ENCODE measurements around the gene RBKS.

The RBKS gene

DNA sequence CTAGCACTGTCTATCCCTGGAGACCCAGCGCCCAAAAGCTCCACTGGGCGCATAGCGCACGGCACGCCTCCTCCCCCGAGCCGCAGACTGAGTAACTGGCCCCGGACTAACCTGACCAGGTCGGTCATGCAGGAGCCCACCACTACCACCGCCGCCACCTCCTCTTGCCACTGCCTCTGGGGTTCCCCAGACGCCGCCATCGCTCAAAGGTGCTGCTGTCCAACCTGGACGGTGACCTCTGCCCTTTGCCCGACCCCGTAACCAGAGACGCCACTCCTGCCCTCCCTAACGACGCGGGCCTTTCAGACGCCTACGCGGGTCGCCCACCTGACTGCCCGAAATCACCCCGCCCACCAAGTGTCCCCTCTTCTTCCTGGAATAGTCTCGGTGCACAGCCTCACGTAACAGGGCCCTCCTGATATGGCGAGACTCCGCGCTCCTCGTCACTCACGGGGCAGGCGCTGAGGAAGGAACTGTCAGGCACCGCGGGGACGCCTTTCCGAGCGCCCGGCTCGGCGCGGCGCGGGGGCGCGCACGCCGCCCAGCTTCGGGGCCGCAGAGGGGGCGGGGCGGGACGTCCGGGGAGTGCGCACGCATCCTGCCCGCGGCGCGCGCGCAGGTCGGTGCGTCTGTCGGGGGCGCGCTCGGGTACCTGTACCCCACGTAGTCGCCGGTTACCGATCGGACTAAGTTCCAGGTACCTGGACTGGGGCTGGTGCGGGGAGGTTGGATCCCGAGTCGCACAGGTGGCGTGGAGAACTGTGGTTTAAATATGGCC is at the start of gene RBKS, which contains the start of gene BABAM2:
TSS of gene RBKS (minus strand) at position 242 of the 778 bp plus-strand sequence. CDS start at position 200, 42 bp downstream.
TSS of gene BABAM2 (plus strand) at position 584 of the 778 bp plus-strand sequence. CDS start 3,828 bp downstream, outside the sequence.
- DNase-seq, result peak; percentile 62

- DNase-seq, result no peak
Observed at GRCh38 chr2:27935026-27935425, 44.8 kb upstream of the RBKS start.

- no peak for DNase-seq
Observed at GRCh38 chr2:27932396-27932795, 42.2 kb upstream of the RBKS start.

DNA sequence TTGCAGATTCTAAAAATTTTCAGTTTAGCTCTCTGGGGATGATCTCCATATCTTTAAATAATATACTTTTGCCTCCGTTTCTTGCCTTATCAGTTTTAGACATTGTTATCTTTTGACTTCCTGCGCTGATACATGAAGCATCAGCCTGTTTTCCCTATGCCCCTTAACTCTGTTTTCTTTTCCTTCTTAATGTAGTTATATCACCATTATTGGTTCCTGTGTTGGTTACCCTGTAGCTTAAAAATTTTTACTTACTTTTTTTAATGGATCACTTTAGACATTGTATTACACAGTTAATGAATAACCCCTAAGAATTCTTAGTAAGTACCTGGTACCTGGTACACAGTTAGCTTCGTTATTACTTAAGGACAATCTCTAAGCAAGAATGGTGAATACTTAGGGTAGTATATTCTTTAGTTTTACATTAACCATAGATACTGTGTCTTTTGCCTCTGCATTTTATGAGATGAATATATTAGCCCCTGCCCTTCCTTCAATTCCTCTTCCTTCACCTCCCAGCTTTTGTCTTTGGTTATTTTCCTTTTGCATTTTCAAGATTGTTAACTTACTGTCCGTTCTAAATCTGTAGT is 41.3 kb upstream of the RBKS start:
- DNase-seq, result no peak

- no peak for DNase-seq
Observed at GRCh38 chr2:27929916-27930486, 39.8 kb upstream of the RBKS start.

DNA sequence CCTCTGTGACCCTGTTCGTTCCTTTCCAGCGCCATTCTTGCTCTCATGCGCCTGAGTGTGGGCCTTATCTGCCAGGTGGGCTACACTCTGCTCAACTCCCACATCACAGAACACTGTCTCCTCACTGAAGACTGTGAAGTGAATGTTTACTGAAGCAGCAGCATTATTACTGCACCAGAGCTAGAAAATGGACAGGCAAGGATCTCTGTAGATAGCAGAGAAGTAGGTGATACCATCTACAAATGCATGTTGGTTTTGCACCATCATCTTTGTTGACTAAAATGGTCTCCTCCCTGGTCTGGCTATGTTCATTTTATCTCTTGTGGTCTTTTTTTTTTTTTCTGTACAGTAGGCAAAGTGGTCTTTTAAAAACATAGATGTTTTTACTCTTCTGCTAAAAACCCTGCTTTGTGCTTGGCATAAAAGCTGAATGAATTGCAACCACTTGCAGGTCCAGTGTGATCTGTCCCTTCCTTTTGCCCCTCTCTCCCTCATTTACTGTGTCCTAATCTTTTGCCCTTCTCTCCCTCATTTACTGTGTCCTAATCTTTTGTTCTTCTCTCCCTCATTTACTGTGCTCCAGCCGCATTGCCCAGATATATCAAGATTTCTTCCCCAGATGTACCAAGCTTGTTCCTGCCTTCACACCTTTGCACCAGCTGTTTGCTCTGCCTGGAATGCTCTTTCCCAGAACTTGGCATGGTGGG is 35.7 kb upstream of the RBKS start:
- DNase-seq, result no peak

DNA sequence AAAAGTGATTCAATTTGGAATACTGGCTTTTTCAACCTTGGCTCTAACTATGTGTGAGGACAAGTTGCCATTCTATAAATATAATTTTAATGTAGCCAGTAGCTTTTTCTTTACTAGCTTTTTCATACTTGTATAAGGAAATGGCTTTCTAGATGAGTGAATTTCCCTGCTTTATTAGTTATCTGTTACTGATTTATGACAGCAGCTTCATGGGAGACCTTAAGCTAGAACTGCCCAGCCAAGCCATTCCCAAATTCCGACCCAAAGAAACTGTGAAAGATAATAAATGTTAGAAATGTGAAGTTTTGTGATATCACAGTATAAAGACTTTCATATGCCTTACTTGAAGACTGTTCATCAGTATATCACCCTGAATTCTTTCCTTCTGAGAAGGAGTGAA is 32.7 kb upstream of the RBKS start:
- DNase-seq, result no peak

GRCh38 chr2:27921880-27922547 is 31.8 kb upstream of the RBKS start:
- no peak for DNase-seq

DNA sequence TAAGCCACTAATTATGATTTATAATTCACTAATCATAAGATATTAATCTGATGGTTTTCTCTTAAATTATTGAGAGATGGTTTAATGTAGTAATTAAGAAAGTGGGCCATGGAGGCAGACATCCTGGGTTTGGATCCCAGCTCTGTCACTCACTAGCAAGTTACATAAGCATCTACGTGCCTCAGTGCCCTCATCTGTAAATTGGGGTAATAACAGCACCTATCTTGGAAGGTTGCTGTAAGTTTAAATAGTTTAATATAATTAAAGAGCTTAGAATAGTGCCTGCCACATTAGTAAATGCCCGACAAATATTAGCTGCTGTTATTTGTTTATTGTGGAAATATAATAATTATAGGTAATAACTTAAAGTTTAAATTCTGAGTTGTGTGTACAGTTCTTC is 31.2 kb upstream of the RBKS start:
- no peak for DNase-seq

DNA sequence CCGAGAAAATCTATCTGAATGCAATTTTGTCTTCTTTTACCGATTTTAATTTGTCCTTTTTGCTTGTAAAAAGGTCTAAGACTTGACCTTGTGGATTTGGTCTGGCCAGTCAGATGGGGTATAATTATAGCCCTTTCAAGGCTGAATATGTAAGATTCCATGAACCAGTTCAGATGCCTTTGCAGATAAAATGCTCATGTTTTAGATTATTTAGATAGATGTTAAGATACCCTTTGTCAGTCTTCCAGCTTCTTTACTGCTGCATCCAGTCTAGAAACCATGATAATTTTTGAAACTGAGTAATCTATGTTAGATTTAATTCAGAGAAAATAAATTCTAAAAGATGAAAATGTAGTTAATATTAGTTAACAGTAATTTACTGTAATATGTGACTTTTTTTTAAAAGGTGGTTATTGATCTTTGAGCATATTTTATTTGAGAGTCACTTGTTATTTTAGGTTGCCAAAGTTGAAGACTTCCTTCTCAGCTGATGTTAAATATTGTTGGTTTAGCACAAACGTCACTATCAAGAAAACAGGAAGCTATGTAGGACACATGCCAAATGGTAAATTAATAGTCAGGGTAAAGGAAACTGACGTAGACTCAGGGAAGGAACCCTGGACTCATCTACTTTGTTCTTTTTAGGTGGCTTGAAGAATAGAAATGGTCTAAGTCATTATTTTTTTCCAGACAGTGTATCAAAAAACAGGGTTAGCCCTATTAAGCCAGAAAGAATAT is 30.1 kb upstream of the RBKS start:
- no peak for DNase-seq

GRCh38 chr2:27916293-27916995 is 26.3 kb upstream of the RBKS start:
- DNase-seq, result no peak

- no peak for DNase-seq
Observed at GRCh38 chr2:27915874-27916273, 25.7 kb upstream of the RBKS start.

DNA sequence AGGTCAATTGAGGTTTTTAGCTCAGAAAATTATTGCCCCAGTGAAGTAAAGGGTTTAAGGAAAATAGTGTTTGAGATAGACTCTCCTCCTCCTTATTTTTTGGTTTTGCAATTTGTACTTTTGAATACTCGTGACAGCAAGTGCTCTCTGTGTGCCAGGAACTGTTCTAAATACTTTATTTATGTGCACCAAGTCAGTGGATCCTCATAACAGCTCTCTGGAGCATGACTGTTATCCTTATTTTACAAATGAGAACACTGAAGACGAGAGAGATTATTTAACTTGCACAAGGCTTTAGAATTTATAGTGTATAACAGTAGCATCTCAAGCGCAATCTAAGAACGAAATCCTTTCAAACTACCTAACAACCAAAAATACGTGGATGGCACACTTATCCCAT is 25.0 kb upstream of the RBKS start:
- no peak for DNase-seq

GRCh38 chr2:27914805-27915175 is 24.6 kb upstream of the RBKS start:
- DNase-seq, result no peak

GRCh38 chr2:27914041-27914804 is 24.0 kb upstream of the RBKS start:
- DNase-seq, result no peak

DNA sequence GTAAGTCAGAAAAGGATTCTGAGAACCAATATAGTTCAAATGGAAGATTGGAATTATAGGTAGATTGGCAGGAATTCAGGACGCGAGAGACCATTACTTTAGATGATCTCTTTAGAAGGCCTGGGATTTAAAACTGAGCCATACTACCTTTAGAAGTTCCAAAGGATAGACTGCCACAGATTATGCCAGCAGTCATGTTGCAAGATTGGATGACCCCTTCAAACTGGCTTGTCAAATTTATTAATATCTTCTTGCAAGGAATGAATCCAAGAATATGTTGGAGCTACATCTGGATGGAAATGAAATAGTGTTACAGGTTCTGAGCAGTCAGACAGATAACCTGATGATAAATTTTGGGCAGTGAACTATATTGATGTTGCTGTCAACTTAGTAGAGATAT is 22.3 kb upstream of the RBKS start:
- DNase-seq, result no peak

DNA sequence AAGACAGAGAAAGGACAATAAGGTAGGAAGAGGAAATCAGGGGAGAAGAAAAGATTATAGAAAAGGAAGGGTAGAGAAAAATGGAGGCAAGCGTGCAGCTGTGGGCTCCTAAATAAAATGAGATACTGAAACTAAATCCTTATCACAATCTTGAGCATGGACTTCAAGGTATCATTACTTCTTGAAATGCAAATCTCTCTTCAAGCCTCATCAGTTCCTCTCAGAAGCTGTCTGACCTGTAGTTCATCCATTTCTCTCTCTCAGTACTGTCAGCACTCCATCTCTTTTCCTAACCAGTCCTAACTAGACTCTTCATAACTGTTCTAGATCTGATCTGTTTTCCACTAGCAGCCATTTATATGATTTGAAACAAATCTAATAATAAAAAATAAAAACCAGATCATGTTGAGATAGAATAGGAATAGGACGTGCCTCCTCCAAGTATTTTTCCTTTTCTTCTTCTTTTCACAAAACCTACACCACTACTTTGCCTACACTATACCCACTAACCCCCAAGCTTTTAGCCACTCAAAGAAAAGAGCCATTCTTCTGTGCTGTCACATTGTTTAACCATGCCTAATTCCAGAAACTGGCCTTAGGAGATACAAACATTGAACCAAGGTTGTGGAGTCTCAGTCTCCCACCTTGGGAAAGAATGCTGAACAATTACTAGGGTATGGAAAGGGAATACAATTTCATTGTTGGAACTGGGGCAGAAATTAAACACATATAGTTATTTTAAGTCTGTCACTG is 21.4 kb upstream of the RBKS start:
- DNase-seq, result no peak

GRCh38 chr2:27909901-27910300 is 19.7 kb upstream of the RBKS start:
- DNase-seq, result no peak

GRCh38 chr2:27907547-27907946 is 17.4 kb upstream of the RBKS start:
- no peak for DNase-seq

GRCh38 chr2:27906074-27906473 is 15.9 kb upstream of the RBKS start:
- no peak for DNase-seq
